Muscle layer of duodenum (tissue), 2 donors: ENCODE data around the gene INO80D.
A peak's percentile ranks its signal among the peaks of the same experiment; 100 is the strongest.
"Not testable (repeated sequence)": the region's sequence is repeated elsewhere in the genome, so short reads cannot be mapped to it uniquely, and the experiment has no call there.

Experiments used
- H3K27ac ChIP-seq: one replicate; pipeline ENCODE4 v1.7.0; 2013; ENCODE audit warnings: mild to moderate bottlenecking, low read length
- H3K27me3 ChIP-seq: one replicate; pipeline ENCODE4 v1.7.0; 2013; ENCODE audit warnings: low read depth, mild to moderate bottlenecking, control low read depth, low read length
- H3K36me3 ChIP-seq, 2 donors: one replicate each; pipeline ENCODE4 v1.7.0; 2013; ENCODE audit warnings: low read length in 2 of 2, control low read depth in 1 of 2, mild to moderate bottlenecking in 1 of 2; ENCODE audit not compliant: insufficient read depth in 2 of 2, control insufficient read depth in 1 of 2
- H3K4me1 ChIP-seq, 2 donors: one replicate each; pipeline ENCODE4 v1.7.0; 2013; ENCODE audit warnings: low read length in 2 of 2, mild to moderate bottlenecking in 2 of 2, control low read depth in 1 of 2, moderate library complexity in 1 of 2; ENCODE audit not compliant: insufficient read depth in 2 of 2, control insufficient read depth in 1 of 2
- H3K4me3 ChIP-seq, 2 donors: one replicate each; pipeline ENCODE4 v1.7.0; 2013; ENCODE audit warnings: low read length in 2 of 2, low read depth in 1 of 2, mild to moderate bottlenecking in 1 of 2
- H3K9me3 ChIP-seq, 2 donors: one replicate each; pipeline ENCODE4 v1.7.0; 2013; ENCODE audit warnings: low read length in 2 of 2, control low read depth in 1 of 2, mild to moderate bottlenecking in 1 of 2; ENCODE audit not compliant: control insufficient read depth in 1 of 2
- donor health status: healthy.

Gene INO80D

DNA sequence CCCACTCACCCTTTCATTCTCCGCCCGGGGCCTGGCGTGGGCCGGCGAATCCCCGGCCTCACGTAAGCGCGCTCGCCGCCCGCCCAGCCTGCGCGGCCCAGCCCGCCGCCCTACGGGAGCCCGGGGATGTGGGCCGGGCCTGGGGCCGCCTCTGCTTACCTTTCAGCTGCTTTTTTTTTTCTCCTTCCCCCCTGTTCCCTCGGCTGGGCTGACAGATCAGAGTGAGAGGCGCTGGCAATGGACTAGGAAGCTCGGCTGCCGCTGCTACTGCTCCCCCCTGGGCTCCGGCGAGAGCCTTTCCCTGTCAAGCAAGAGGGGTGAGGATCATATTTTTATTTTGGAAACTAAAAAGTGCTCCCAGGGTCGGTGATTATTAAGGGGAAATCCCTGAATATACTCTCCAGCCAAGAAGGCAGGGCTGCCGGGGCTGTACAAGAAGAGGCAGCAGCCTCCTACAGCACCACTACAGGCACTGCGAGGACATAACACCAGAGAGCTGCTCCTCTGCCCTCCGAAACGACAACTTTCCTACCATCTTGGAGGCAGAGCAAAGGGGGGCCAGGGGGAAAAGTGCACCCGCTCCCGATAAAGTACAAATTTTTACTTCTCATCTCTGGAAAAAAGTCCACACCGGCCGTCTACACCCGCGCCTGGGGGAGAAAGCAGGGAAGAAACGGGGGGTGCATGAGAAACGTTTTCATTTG, at the start of gene INO80D:
TSS of gene INO80D (minus strand) at position 433 of the 704 bp plus-strand sequence. CDS start 23,158 bp downstream, outside the sequence.
- H3K27me3 ChIP-seq: no peaks in the 10 kb centered on the region
- peak within 1 kb of the TSS; percentile 86 to 98 for H3K4me3 ChIP-seq
- H3K36me3 ChIP-seq: peaks cover 0 to 5% of the 10 kb centered on the region in 2 donors
- H3K4me1 ChIP-seq: peaks cover 0 to 7% of the 10 kb centered on the region in 2 donors
- peak within 1 kb of the TSS; percentile 99 for H3K27ac ChIP-seq
- H3K9me3 ChIP-seq: no peaks in the 10 kb centered on the region

DNA sequence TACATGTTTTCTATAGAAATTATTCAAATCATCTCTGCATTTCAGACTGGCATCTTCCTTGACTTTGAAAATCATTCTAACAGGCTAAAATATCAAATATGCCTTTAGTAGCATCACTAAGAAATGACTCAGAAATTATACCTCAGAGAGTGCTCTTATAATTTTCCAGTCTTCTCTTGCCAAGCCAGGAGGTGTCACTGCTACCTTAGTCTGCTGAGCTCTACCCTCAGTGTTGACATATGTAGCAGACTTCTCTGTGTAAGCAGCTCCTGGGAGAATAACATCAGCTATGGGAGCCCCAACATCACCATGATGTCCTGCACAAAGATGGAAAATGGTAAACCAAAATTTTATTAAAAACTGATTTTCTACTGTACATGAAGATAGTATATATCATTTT, 41.7 kb upstream of the INO80D start:
- Histone ChIP-seq H3K36me3 (peaks cover 31 to 64% of the 10 kb centered on the region in 2 donors), H3K27me3 (no peaks in the 10 kb centered on the region), H3K27ac (no peak overlapping the region), H3K4me1 (no peaks in the 10 kb centered on the region), H3K4me3 (no peak overlapping the region), H3K9me3 (no peaks in the 10 kb centered on the region)

DNA sequence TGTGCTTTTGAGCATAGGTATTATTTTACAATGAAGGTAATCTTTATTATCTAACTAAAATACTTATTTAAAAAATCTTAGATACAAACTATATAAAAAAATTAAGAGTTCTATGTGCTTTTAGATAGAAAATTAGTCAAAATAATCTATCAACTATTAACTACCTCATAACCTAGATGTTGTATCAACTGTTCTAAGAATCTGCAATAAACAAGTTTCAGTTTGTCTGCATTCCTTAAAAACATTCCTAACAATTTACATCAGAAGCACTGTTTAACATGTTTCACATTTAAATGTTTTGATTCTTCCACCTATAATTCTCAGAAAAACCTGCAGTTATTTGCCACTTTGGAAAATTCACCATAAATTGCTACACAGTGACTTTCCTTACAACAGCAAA, 39.9 kb upstream of the INO80D start:
- Histone ChIP-seq H3K4me3 (no peak overlapping the region), H3K27ac (no peak overlapping the region), H3K4me1 (no peaks in the 10 kb centered on the region), H3K9me3 (no peaks in the 10 kb centered on the region), H3K27me3 (no peaks in the 10 kb centered on the region), H3K36me3 (peaks cover 44 to 67% of the 10 kb centered on the region in 2 donors)

- not testable (repeated sequence) for H3K4me3 ChIP-seq, H3K9me3 ChIP-seq, H3K27ac ChIP-seq, H3K27me3 ChIP-seq, H3K4me1 ChIP-seq
- peaks cover 51 to 58% of the 10 kb centered on the region in 2 donors for H3K36me3 ChIP-seq
Observed at GRCh38 chr2:206122569-206122968, 36.6 kb upstream of the INO80D start.

GRCh38 chr2:206116278-206116677, 30.3 kb upstream of the INO80D start:
- Histone ChIP-seq H3K4me3 (no peak overlapping the region), H3K4me1 (no peaks in the 10 kb centered on the region), H3K36me3 (peaks cover 20 to 33% of the 10 kb centered on the region in 2 donors), H3K27me3 (no peaks in the 10 kb centered on the region), H3K27ac (no peak overlapping the region), H3K9me3 (peaks cover 3 to 7% of the 10 kb centered on the region in 2 donors)

DNA sequence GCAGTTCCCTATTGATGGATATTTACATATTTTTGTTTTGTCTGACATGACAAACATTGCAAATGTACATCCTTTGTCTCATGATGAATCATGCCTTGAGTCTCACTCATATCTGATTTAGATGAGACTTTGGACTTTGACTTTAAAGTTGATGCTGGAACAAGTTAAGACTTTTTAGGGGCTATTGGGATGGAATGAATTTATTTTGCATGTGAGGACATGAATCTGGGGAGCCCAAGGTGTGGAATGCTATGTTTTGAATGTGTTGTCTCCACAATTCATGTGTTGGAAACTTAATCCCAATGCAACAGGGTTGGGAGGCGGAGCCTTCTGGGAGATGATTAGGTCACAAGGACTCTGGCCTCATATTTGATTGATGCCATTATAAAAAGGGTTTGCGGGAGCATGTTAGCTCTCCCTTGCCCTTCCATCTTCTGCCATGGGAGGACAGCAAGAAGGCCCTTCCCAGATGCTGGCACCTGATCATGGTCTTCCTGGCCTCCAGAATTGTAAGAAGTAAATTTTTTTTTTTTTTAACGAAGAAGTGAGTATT, 29.1 kb upstream of the INO80D start:
- Histone ChIP-seq H3K4me1 (no peaks in the 10 kb centered on the region), H3K27ac (no peak overlapping the region), H3K36me3 (peaks cover 9 to 21% of the 10 kb centered on the region in 2 donors), H3K9me3 (no peaks in the 10 kb centered on the region), H3K27me3 (no peaks in the 10 kb centered on the region), H3K4me3 (no peak overlapping the region)

DNA sequence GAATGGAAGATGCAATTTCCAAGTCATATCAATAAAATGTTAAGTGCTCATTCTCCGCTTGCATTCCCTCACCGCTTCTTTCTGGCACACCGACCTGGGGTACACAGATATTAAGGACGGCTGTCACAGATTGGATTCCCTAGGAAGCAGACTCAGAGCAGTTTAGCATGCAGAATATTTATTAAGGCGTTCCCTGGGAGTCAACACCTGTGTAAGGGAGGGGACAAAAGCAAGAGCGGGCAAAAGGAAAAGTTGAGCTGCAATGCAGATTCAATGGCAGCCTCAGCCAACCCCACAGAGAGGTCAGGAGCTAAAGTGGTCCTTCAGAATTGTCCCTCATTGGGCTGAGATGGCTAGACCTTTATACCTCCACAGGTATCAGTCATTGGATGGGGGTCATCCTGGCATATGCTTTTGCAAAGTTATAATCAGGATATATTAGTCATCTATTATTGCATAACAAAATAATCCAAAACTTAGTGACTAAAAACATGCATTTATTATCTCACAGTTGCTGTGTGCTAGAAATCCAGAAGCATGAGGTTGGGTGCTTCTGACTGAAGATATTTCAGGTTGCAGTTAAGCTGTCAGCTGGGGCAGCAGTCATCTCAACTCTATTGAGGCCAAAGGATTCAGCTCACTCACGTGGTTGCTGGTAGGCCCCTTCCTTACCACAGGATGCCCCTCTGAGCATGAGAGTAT, 27.0 kb upstream of the INO80D start:
- Histone ChIP-seq H3K27ac (no peak overlapping the region), H3K4me1 (no peaks in the 10 kb centered on the region), H3K27me3 (no peaks in the 10 kb centered on the region), H3K9me3 (no peaks in the 10 kb centered on the region), H3K36me3 (peaks cover 9 to 16% of the 10 kb centered on the region in 2 donors), H3K4me3 (no peak overlapping the region)

DNA sequence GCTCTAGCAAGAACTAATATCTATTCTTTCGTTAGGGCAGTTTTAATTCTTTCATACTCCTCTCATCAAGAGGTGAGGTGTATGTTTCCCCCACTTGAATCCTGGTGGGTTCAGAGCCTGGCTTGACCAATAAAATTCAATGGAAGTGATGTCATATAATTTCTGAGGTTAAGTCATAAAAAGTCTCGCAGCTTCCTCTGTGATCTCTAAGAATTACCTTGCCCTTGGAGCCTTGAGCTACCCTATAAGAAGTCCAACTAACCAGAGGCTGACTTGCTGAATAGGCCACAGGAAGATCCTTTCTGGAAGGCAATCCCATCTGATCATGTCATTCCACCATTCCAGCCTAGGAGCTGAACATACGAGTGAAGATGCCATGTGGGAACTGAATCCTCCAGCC, 26.1 kb upstream of the INO80D start:
- Histone ChIP-seq H3K36me3 (peaks cover 3 to 12% of the 10 kb centered on the region in 2 donors), H3K27me3 (no peaks in the 10 kb centered on the region), H3K27ac (no peak overlapping the region), H3K4me3 (no peak overlapping the region), H3K4me1 (no peaks in the 10 kb centered on the region), H3K9me3 (no peaks in the 10 kb centered on the region)

DNA sequence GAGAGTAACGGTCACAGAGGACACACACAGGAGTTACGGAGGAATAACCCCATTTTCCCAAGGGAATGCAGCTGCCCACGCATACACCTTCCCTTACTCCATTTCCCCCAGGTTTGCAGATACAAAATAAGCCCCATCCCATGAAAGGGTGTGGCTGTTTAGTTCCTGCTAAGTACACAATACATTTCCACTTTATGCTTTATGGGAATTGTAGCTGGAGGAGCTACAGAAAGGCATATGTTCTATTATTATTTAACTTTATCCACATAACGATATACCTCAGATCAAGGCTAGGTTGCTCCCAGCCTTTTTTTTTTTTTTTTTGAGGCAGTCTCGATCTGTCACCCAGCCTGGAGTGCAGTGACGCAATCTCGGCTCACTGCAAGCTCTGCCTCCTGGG, 22.7 kb upstream of the INO80D start:
- H3K27ac ChIP-seq: no peak overlapping the region
- no peaks in the 10 kb centered on the region for H3K4me1 ChIP-seq

DNA sequence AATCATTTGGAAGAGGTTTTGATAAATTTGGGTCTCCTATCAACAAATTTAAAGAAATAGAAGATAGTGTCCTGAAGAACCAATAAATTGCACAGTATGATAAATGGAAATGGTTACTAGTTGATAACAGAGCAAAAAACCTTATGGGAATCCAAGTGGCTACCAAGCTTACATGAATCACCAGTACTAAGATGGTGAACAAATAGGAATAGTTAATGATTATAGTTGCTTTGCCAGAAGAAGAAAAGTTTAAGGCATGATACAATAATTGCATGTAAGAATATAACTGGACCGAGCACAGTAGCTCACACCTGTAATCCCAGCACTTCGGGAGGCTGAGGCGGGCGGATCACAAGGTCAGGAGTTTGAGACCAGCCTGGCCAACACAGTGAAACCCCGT, 19.6 kb upstream of the INO80D start:
- no peak overlapping the region for H3K4me3 ChIP-seq
- no peaks in the 10 kb centered on the region for H3K9me3 ChIP-seq
- H3K4me1 ChIP-seq: no peaks in the 10 kb centered on the region
- H3K36me3 ChIP-seq: no peaks in the 10 kb centered on the region
- H3K27me3 ChIP-seq: no peaks in the 10 kb centered on the region
- no peak overlapping the region for H3K27ac ChIP-seq

More for the DNA sequence above, 22.7 kb upstream of the INO80D start:
- Histone ChIP-seq H3K27me3 (no peaks in the 10 kb centered on the region), H3K36me3 (peaks cover 3 to 6% of the 10 kb centered on the region in 2 donors), H3K4me3 (no peak overlapping the region), H3K9me3 (no peaks in the 10 kb centered on the region)

GRCh38 chr2:206105038-206105437, 19.1 kb upstream of the INO80D start:
- Histone ChIP-seq H3K27me3 (no peaks in the 10 kb centered on the region), H3K36me3 (no peaks in the 10 kb centered on the region), H3K27ac (no peak overlapping the region), H3K4me1 (no peaks in the 10 kb centered on the region), H3K9me3 (no peaks in the 10 kb centered on the region), H3K4me3 (no peak overlapping the region)
